Uterus (tissue), 2 donors: ENCODE measurements around the gene FBXO21.

ENCODE experiments used
- CTCF ChIP-seq, 4 experiments: fragments of 200-600 bp in 2 of 4; fragments of 450-650 bp in 2 of 4; sonication (generic) in 2 of 4; IDR thresholded peaks; one replicate each; pipeline ENCODE4 v1.5.1; 2016 to 2019; ENCODE audit warnings: antibody characterized with exemption in 4 of 4, mild to moderate bottlenecking in 2 of 4, moderate library complexity in 1 of 4
- POLR2A ChIP-seq, 2 donors: fragments of 450-650 bp; IDR thresholded peaks; one replicate each; pipeline ENCODE4 v1.6.1; 2016; ENCODE audit warnings: antibody characterized with exemption in 2 of 2, mild to moderate bottlenecking in 1 of 2, moderate library complexity in 1 of 2

GRCh38 chr12:117124421-117125271 is 65.6 kb downstream of the FBXO21 start:
- TF ChIP-seq CTCF (IDR thresholded peaks at IDR 0.05) (no peak), POLR2A (IDR thresholded peaks at IDR 0.05) (no peak)
